Measurements from ENCODE around the gene OR10D3.

GRCh38 chr11:124193221-124194010 is 10.3 kb downstream of the OR10D3 start:
- TF ChIP-seq, protein P1, sequence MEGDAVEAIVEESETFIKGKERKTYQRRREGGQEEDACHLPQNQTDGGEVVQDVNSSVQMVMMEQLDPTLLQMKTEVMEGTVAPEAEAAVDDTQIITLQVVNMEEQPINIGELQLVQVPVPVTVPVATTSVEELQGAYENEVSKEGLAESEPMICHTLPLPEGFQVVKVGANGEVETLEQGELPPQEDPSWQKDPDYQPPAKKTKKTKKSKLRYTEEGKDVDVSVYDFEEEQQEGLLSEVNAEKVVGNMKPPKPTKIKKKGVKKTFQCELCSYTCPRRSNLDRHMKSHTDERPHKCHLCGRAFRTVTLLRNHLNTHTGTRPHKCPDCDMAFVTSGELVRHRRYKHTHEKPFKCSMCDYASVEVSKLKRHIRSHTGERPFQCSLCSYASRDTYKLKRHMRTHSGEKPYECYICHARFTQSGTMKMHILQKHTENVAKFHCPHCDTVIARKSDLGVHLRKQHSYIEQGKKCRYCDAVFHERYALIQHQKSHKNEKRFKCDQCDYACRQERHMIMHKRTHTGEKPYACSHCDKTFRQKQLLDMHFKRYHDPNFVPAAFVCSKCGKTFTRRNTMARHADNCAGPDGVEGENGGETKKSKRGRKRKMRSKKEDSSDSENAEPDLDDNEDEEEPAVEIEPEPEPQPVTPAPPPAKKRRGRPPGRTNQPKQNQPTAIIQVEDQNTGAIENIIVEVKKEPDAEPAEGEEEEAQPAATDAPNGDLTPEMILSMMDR (IDR thresholded peaks at IDR 0.05 in 2 of 3, conservative IDR thresholded peaks at IDR 0.05 in 1 of 3; ENCODE audit: borderline replicate concordance in 1 of 3, insufficient read depth in 1 of 3, low read depth in 2 of 3, low read length in 2 of 3) = no peak
- no peak for TF ChIP-seq EZH2phosphoT487 (IDR thresholded peaks at IDR 0.05; ENCODE audit: borderline replicate concordance)
- TF ChIP-seq POLR2A (IDR thresholded peaks at IDR 0.05; ENCODE audit: borderline replicate concordance, extremely low read depth, insufficient read depth, insufficient read length) = no peak
- TF ChIP-seq RAD21 (IDR thresholded peaks at IDR 0.05; ENCODE audit: low read depth) = no peak
- TF ChIP-seq SRF (IDR thresholded peaks at IDR 0.05; ENCODE audit: low read depth) = no peak
- no peak for TF ChIP-seq EZH2 (IDR thresholded peaks at IDR 0.05)
- TF ChIP-seq JUND (IDR thresholded peaks at IDR 0.05) = no peak
- no peak for TF ChIP-seq MAX (IDR thresholded peaks at IDR 0.05)
- no peak for TF ChIP-seq POLR2AphosphoS5 (IDR thresholded peaks at IDR 0.05; ENCODE audit: low read depth, low read length)
- no peak for TF ChIP-seq SP1 (IDR thresholded peaks at IDR 0.05; ENCODE audit: low read depth)
- no peak for TF ChIP-seq REST (IDR thresholded peaks at IDR 0.05; ENCODE audit: low read depth)
- no peak for TF ChIP-seq CEBPB (IDR thresholded peaks at IDR 0.05; ENCODE audit: low read depth)
